Vagina (tissue), 2 donors: Measurements from ENCODE around the gene SLC30A2. TPM values are rescaled to one million over a fixed set of nuclear protein-coding genes. Genes with fewer than 3 reads are reported as not detected.

ENCODE experiments used
- DNase-seq, 2 donors: peaks; one replicate each; pipeline ENCODE4 v3.0.0-alpha.2; 2017; ENCODE audit errors: extremely low spot score in 2 of 2
- H3K27ac ChIP-seq: fragments of 200-600 bp; sonication (generic); one replicate; pipeline ENCODE4 v1.5.1; 2019
- H3K27me3 ChIP-seq: fragments of 200-600 bp; sonication (generic); one replicate; pipeline ENCODE4 v1.5.1; 2019
- H3K36me3 ChIP-seq, 2 donors: fragments of 200-600 bp; sonication (generic); one replicate each; pipeline ENCODE4 v1.5.1; 2017 to 2019
- H3K4me1 ChIP-seq: fragments of 200-600 bp; sonication (generic); one replicate; pipeline ENCODE4 v1.5.1; 2019
- H3K4me3 ChIP-seq, 2 donors: fragments of 200-600 bp; sonication (generic); 1 replicate in 1 of 2; 2 replicates in 1 of 2; pipeline ENCODE4 v1.5.1; 2016 to 2019
- H3K9me3 ChIP-seq: fragments of 200-600 bp; sonication (generic); one replicate; pipeline ENCODE4 v1.5.1; 2019
- CTCF ChIP-seq, 3 experiments: fragments of 450-650 bp in 2 of 3; fragments of 200-600 bp in 1 of 3; sonication (generic) in 1 of 3; IDR thresholded peaks; one replicate each; pipeline ENCODE4 v1.5.1; 2017 to 2019; ENCODE audit warnings: antibody characterized with exemption in 3 of 3, mild to moderate bottlenecking in 2 of 3, moderate library complexity in 2 of 3
- POLR2A ChIP-seq, 2 donors: fragments of 450-650 bp; IDR thresholded peaks; one replicate each; pipeline ENCODE4 v1.6.1; 2017; ENCODE audit warnings: antibody characterized with exemption in 2 of 2, mild to moderate bottlenecking in 2 of 2, moderate library complexity in 2 of 2
- POLR2AphosphoS5 ChIP-seq, 2 donors: sonication (generic); formaldehyde crosslinking; IDR thresholded peaks; one replicate each; pipeline ENCODE4 v1.9.0; 2017; ENCODE audit warnings: antibody characterized with exemption in 2 of 2, mild to moderate bottlenecking in 2 of 2, low read depth in 1 of 2; ENCODE audit not compliant: insufficient read depth in 1 of 2
- intact Hi-C: fragments of 100-400 bp; cut with DNase I; formaldehyde crosslinking; loops from one replicate; pipeline ENCODE4 v1.15.1; 2023
- total RNA-seq: library from RNA; depleted of rRNA; stranded (reverse); fragments of >200 nt; gene quantifications from one replicate; pipeline ENCODE4 v1.2.3, GENCODE V29; 2016

The SLC30A2 gene
- total RNA-seq, 1 donor from 2014 or later, result not detected

- no peak for TF ChIP-seq CTCF (IDR thresholded peaks at IDR 0.05)
- no peak for TF ChIP-seq POLR2AphosphoS5 (IDR thresholded peaks at IDR 0.05; ENCODE audit: insufficient read depth in 1 of 2, low read depth in 1 of 2)
- no peak for TF ChIP-seq POLR2A (IDR thresholded peaks at IDR 0.05)
- H3K27me3 ChIP-seq, result no peaks in the 10 kb centered on the region
- no peak for DNase-seq
- intact Hi-C loops, result no loop called here
- peaks cover 20% of the 10 kb centered on the region for H3K4me1 ChIP-seq
- no peaks in the 10 kb centered on the region for H3K9me3 ChIP-seq
- H3K27ac ChIP-seq, result no peak overlapping the region
- no peak overlapping the region for H3K4me3 ChIP-seq
- H3K36me3 ChIP-seq, result no peaks in the 10 kb centered on the region
These were observed 553 bp upstream of the SLC30A2 start for GRCh38 chr1:26046246-26047095.

- Histone ChIP-seq H3K27ac (no peak overlapping the region), H3K4me1 (peaks cover 20% of the 10 kb centered on the region), H3K9me3 (no peaks in the 10 kb centered on the region), H3K27me3 (no peaks in the 10 kb centered on the region), H3K4me3 (no peak overlapping the region), H3K36me3 (no peaks in the 10 kb centered on the region)
- no peak for TF ChIP-seq POLR2A (IDR thresholded peaks at IDR 0.05)
- no peak for TF ChIP-seq POLR2AphosphoS5 (IDR thresholded peaks at IDR 0.05; ENCODE audit: insufficient read depth in 1 of 2, low read depth in 1 of 2)
- TF ChIP-seq CTCF (IDR thresholded peaks at IDR 0.05), result no peak
- no peak for DNase-seq
- intact Hi-C loops, result no loop called here
These were observed 772 bp downstream of the SLC30A2 start for GRCh38 chr1:26044971-26045721.

- intact Hi-C loops, result no loop called here
- Histone ChIP-seq H3K4me3 (no peak overlapping the region), H3K4me1 (peaks cover 20% of the 10 kb centered on the region), H3K36me3 (no peaks in the 10 kb centered on the region), H3K27ac (no peak overlapping the region), H3K27me3 (no peaks in the 10 kb centered on the region), H3K9me3 (no peaks in the 10 kb centered on the region)
- TF ChIP-seq POLR2AphosphoS5 (IDR thresholded peaks at IDR 0.05; ENCODE audit: insufficient read depth in 1 of 2, low read depth in 1 of 2) (no peak), CTCF (IDR thresholded peaks at IDR 0.05) (no peak), POLR2A (IDR thresholded peaks at IDR 0.05) (no peak)
- no peak for DNase-seq
These were observed 1.5 kb downstream of the SLC30A2 start for GRCh38 chr1:26044414-26044813.

GRCh38 chr1:26043765-26044164, 2.2 kb downstream of the SLC30A2 start:
- Histone ChIP-seq H3K4me1 (peaks cover 20% of the 10 kb centered on the region), H3K36me3 (no peaks in the 10 kb centered on the region), H3K9me3 (no peaks in the 10 kb centered on the region), H3K27me3 (no peaks in the 10 kb centered on the region), H3K4me3 (no peak overlapping the region), H3K27ac (no peak overlapping the region)
- intact Hi-C loops, result no loop called here
- TF ChIP-seq CTCF (IDR thresholded peaks at IDR 0.05) (no peak), POLR2A (IDR thresholded peaks at IDR 0.05) (no peak), POLR2AphosphoS5 (IDR thresholded peaks at IDR 0.05; ENCODE audit: insufficient read depth in 1 of 2, low read depth in 1 of 2) (no peak)
- no peak for DNase-seq
